Activated CD8-positive, alpha-beta T cell treated with anti-CD3 and anti-CD28 coated beads for 36 hours (primary cell): Measurements from ENCODE around the gene COPE. TPM values are rescaled to one million over a fixed set of nuclear protein-coding genes. Genes with fewer than 3 reads are reported as not detected.

Source experiments
- ATAC-seq: fragments of 200-7000 bp; cut with Tn5 transposase; one replicate; pipeline ENCODE4 v1.10.0; 2021; ENCODE audit warnings: mild to moderate bottlenecking, moderate library complexity
- CTCF ChIA-PET: fragments of 350-600 bp; sonication (Branson Sonifier 250); formaldehyde crosslinking; loops from one replicate; lab custom pipeline; 2021; ENCODE audit warnings: antibody characterized with exemption; lab: Charles Lee
- POLR2A ChIA-PET: fragments of 350-600 bp; sonication (Branson Sonifier 250); formaldehyde crosslinking; loops from one replicate; lab custom pipeline; 2021; ENCODE audit warnings: antibody characterized with exemption; lab: Charles Lee
- DNase-seq: peaks from one replicate; pipeline ENCODE4 v3.0.0-alpha.2; 2020
- H3K27ac Mint-ChIP-seq: one replicate; pipeline ENCODE4 v1.8.0; 2021; ENCODE audit warnings: mild to moderate bottlenecking, mixed read lengths
- H3K27me3 Mint-ChIP-seq: one replicate; pipeline ENCODE4 v1.8.0; 2021; ENCODE audit warnings: mixed read lengths
- H3K36me3 Mint-ChIP-seq: one replicate; pipeline ENCODE4 v1.8.0; 2021; ENCODE audit warnings: low read depth, mixed read lengths
- H3K4me1 Mint-ChIP-seq: one replicate; pipeline ENCODE4 v1.8.0; 2021; ENCODE audit warnings: low read depth, mixed read lengths
- H3K4me3 Mint-ChIP-seq: one replicate; pipeline ENCODE4 v1.8.0; 2021; ENCODE audit warnings: mild to moderate bottlenecking, moderate library complexity, mixed read lengths
- H3K9me3 Mint-ChIP-seq: one replicate; pipeline ENCODE4 v1.8.0; 2021; ENCODE audit warnings: mixed read lengths
- CTCF ChIP-seq: fragments of 200-600 bp; IDR thresholded peaks from one replicate; pipeline ENCODE4 v1.8.0; 2022; ENCODE audit warnings: antibody characterized with exemption, mild to moderate bottlenecking
- intact Hi-C: fragments of 100-400 bp; cut with micrococcal nuclease; formaldehyde crosslinking; loops from one replicate; pipeline ENCODE4 v1.10.0; 2022
- total RNA-seq, 2 experiments: library from RNA; stranded (reverse); gene quantifications; one replicate each; pipeline ENCODE4 v1.2.3, GENCODE V29; 2021

The COPE gene
- total RNA-seq, 2 experiments from 2014 or later = 179 to 183 TPM

GRCh38 chr19:18915639-18916038 is 3.5 kb downstream of the COPE start:
- CTCF ChIA-PET = no interaction called here
- POLR2A ChIA-PET = no interaction called here
- intact Hi-C loops = no loop called here
- peak; percentile 22 for TF ChIP-seq CTCF
- DNase-seq (peak; percentile 67), ATAC-seq (no peak)
- H3K27ac Mint-ChIP-seq = no peak overlapping the region
- peaks cover 31% of the 10 kb centered on the region for H3K4me1 Mint-ChIP-seq
- no peaks in the 10 kb centered on the region for H3K27me3 Mint-ChIP-seq
- peaks cover 31% of the 10 kb centered on the region for H3K36me3 Mint-ChIP-seq
- H3K9me3 Mint-ChIP-seq = no peaks in the 10 kb centered on the region
- H3K4me3 Mint-ChIP-seq = no peak overlapping the region

DNA sequence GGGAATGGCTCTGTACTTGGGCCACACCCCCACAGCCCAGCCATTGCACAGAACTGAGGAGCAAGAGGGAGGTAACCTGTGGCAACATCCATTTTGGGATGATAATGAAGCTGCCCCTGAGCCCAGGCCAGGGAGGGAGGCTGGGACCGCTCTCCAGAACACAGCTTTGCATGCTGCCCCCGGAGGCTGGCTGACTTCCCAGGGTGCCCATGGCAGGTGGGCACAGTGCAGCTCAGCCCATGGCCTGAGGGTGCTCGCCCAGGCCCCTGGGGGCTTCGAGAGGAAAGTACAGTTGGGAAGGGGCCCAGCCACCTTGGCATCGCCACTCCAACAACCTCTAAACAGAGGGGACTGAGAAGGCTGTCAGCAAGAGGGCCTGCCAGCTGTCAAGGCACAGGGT is 5.7 kb downstream of the COPE start:
- Mint-ChIP-seq H3K36me3 (peaks cover 29% of the 10 kb centered on the region), H3K27ac (no peak overlapping the region), H3K27me3 (no peaks in the 10 kb centered on the region), H3K4me3 (no peak overlapping the region), H3K4me1 (peaks cover 23% of the 10 kb centered on the region), H3K9me3 (no peaks in the 10 kb centered on the region)
- no peak for TF ChIP-seq CTCF
- intact Hi-C loops = no loop called here
- DNase-seq (no peak), ATAC-seq (no peak)
- CTCF ChIA-PET = no interaction called here
- POLR2A ChIA-PET = interaction anchor here (1.0 kb wide), 1 partner anchor 74 kb away, joined by 3 read pairs; no protein-coding TSS in a partner anchor

- H3K4me1 Mint-ChIP-seq = peaks cover 20% of the 10 kb centered on the region
- DNase-seq = no peak
- ChIA-PET CTCF (no interaction called here), POLR2A (interaction anchor here (1.0 kb wide), 1 partner anchor 74 kb away, joined by 3 read pairs; no protein-coding TSS in a partner anchor)
- TF ChIP-seq CTCF = no peak
- no peaks in the 10 kb centered on the region for H3K27me3 Mint-ChIP-seq
- H3K36me3 Mint-ChIP-seq = peaks cover 29% of the 10 kb centered on the region
- intact Hi-C loops = no loop called here
- no peak overlapping the region for H3K27ac Mint-ChIP-seq
- no peaks in the 10 kb centered on the region for H3K9me3 Mint-ChIP-seq
- no peak for ATAC-seq
- H3K4me3 Mint-ChIP-seq = no peak overlapping the region
These were observed 6.3 kb downstream of the COPE start for GRCh38 chr19:18912933-18913332.

GRCh38 chr19:18910801-18911436 is 8.3 kb downstream of the COPE start:
- TF ChIP-seq CTCF = no peak

DNA sequence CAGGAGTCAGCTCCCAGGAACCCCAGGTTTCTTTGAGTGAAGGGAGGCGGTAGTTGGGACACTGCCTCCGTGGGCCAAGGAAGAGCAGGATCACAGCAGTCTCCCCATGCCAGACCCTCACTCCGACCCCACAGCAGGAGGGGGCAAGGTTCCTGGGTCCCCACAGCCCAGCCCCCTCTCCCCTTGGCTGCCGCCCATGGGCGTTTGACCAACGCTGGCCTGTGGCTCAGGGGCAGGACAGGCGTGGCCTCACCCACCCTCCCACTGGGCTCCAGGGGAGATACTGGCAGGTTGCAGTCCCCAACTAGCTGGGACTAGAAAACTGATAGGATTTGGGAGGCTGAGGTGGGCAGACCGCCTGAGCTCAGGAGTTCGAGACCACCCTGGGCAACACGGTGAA is 9.2 kb downstream of the COPE start:
- ATAC-seq (no peak), DNase-seq (no peak)
- TF ChIP-seq CTCF = no peak
- H3K27me3 Mint-ChIP-seq = no peaks in the 10 kb centered on the region
- ChIA-PET CTCF (no interaction called here), POLR2A (no interaction called here)
- H3K27ac Mint-ChIP-seq = no peak overlapping the region
- no peaks in the 10 kb centered on the region for H3K9me3 Mint-ChIP-seq
- H3K4me1 Mint-ChIP-seq = peaks cover 6% of the 10 kb centered on the region
- intact Hi-C loops = no loop called here
- H3K4me3 Mint-ChIP-seq = no peak overlapping the region
- H3K36me3 Mint-ChIP-seq = peaks cover 19% of the 10 kb centered on the region

More at GRCh38 chr19:18910801-18911436, 8.3 kb downstream of the COPE start:
- Mint-ChIP-seq H3K4me3 (no peak overlapping the region), H3K27me3 (no peaks in the 10 kb centered on the region), H3K27ac (no peak overlapping the region), H3K9me3 (no peaks in the 10 kb centered on the region), H3K36me3 (peaks cover 19% of the 10 kb centered on the region), H3K4me1 (peaks cover 13% of the 10 kb centered on the region)
- CTCF ChIA-PET = no interaction called here
- intact Hi-C loops = no loop called here
- no peak for DNase-seq
- ATAC-seq = no peak
- POLR2A ChIA-PET = interaction anchor here (0.7 to 1.2 kb wide), 4 partner anchors 8 to 31 kb away, joined by 3 read pairs; partner anchors contain the start of genes CERS1, COPE and DDX49
